Prostate gland (tissue), 2 donors: ENCODE measurements around the gene TBC1D21. TPM values are rescaled to one million over a fixed set of nuclear protein-coding genes. Genes with fewer than 3 reads are reported as not detected.

Experiments
- DNase-seq: peaks from one replicate; pipeline ENCODE4 v3.0.0-alpha.2; 2019; ENCODE audit warnings: low spot score
- H3K27ac ChIP-seq, 2 donors: fragments of 200-600 bp; sonication (generic); 2 replicates each; pipeline ENCODE4 v1.5.1; 2017 to 2019
- H3K27me3 ChIP-seq: fragments of 200-600 bp; sonication (generic); replicated peaks from 2 replicates; pipeline ENCODE4 v1.5.1; 2019; ENCODE audit not compliant: insufficient read depth
- H3K36me3 ChIP-seq, 2 donors: fragments of 200-600 bp; sonication (generic); 1 replicate in 1 of 2; 2 replicates in 1 of 2; pipeline versions ENCODE4 v1.5.1 to v1.8.1; 2017 to 2019
- H3K4me1 ChIP-seq: fragments of 200-600 bp; sonication (generic); replicated peaks from 2 replicates; pipeline ENCODE4 v1.5.1; 2019
- H3K4me3 ChIP-seq, 2 donors: fragments of 200-600 bp; sonication (generic); 2 replicates each; pipeline ENCODE4 v1.5.1; 2017 to 2019
- H3K9me3 ChIP-seq: fragments of 200-600 bp; sonication (generic); 2 replicates; pipeline ENCODE4 v1.5.1; 2017
- POLR2A ChIP-seq: fragments of 450-650 bp; IDR thresholded peaks from one replicate; pipeline ENCODE4 v1.6.1; 2016; ENCODE audit warnings: antibody characterized with exemption, mild to moderate bottlenecking
- POLR2AphosphoS5 ChIP-seq: sonication (generic); formaldehyde crosslinking; IDR thresholded peaks from one replicate; pipeline ENCODE4 v1.6.1; 2017; ENCODE audit warnings: antibody characterized with exemption
- WGBS: methylation state at CpG from one replicate; pipeline ENCODE4 v1.1.5; 2018; 5-methylcytosine and 5-hydroxymethylcytosine counted together
- intact Hi-C: fragments of 100-400 bp; cut with DNase I; formaldehyde crosslinking; loops from one replicate; pipeline ENCODE4 v1.14.2; 2022
- total RNA-seq, 2 donors: library from RNA; depleted of rRNA; stranded (reverse); fragments of >200 nt; gene quantifications; one replicate each; pipeline ENCODE4 v1.1.0, GENCODE V29; 2016
- TF ChIP-seq, protein P1 (sequence below), 4 experiments: fragments of 200-600 bp in 2 of 4; fragments of 450-650 bp in 2 of 4; sonication (generic) in 2 of 4; IDR thresholded peaks; 1 replicate in 3 of 4; 2 replicates in 1 of 4; pipeline ENCODE4 v1.5.1; 2016 to 2019; ENCODE audit warnings: antibody characterized with exemption in 4 of 4, mild to moderate bottlenecking in 2 of 4, moderate library complexity in 2 of 4

The TBC1D21 gene, protein sequence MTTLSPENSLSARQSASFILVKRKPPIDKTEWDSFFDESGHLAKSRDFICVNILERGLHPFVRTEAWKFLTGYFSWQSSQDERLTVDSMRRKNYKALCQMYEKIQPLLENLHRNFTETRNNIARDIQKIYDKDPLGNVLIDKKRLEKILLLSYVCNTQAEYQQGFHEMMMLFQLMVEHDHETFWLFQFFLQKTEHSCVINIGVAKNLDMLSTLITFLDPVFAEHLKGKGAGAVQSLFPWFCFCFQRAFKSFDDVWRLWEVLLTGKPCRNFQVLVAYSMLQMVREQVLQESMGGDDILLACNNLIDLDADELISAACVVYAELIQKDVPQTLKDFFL
- 1 to 10 TPM in 1 of 2 donors, not detected in 1; 1.4 TPM for total RNA-seq

DNA sequence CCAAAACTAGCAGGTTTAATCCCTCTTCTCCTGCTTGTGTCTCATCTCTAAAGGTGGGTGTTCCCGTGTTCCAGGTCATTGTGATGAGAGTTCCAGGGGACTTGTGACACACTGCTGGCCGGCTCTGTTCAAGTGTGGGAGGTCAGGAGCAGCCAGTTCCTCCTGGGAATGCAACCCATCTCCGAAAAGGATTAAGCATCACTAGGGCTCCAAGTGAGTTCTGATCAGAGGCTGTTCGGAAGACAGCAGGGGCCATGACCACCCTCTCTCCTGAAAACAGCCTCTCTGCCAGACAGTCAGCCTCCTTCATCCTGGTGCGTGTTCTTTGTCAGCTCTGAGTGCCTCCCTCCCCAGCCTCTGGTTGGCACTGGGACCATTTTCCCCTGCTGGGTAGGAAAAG is at the start of gene TBC1D21:
TSS of gene TBC1D21 (plus strand) at position 109 of the 400 bp plus-strand sequence. CDS start at position 255, 146 bp downstream.
- 76% methylated on average over 5 of the region's 5 CpGs for WGBS
- no peak within 1 kb of the TSS for H3K4me3 ChIP-seq
- no peaks in the 10 kb centered on the region for H3K9me3 ChIP-seq
- TF ChIP-seq, protein P1, sequence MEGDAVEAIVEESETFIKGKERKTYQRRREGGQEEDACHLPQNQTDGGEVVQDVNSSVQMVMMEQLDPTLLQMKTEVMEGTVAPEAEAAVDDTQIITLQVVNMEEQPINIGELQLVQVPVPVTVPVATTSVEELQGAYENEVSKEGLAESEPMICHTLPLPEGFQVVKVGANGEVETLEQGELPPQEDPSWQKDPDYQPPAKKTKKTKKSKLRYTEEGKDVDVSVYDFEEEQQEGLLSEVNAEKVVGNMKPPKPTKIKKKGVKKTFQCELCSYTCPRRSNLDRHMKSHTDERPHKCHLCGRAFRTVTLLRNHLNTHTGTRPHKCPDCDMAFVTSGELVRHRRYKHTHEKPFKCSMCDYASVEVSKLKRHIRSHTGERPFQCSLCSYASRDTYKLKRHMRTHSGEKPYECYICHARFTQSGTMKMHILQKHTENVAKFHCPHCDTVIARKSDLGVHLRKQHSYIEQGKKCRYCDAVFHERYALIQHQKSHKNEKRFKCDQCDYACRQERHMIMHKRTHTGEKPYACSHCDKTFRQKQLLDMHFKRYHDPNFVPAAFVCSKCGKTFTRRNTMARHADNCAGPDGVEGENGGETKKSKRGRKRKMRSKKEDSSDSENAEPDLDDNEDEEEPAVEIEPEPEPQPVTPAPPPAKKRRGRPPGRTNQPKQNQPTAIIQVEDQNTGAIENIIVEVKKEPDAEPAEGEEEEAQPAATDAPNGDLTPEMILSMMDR (IDR thresholded peaks at IDR 0.05), result no peak
- TF ChIP-seq POLR2AphosphoS5 (no peak), POLR2A (no peak)
- H3K27me3 ChIP-seq, result no peaks in the 10 kb centered on the region
- intact Hi-C loops, result loop anchor here (5.0 kb wide), 1 partner anchor 34 kb away; no protein-coding TSS in a partner anchor
- DNase-seq, result no peak
- H3K4me1 ChIP-seq, result no peaks in the 10 kb centered on the region
- H3K36me3 ChIP-seq, result no peaks in the 10 kb centered on the region
- no peak within 1 kb of the TSS for H3K27ac ChIP-seq

DNA sequence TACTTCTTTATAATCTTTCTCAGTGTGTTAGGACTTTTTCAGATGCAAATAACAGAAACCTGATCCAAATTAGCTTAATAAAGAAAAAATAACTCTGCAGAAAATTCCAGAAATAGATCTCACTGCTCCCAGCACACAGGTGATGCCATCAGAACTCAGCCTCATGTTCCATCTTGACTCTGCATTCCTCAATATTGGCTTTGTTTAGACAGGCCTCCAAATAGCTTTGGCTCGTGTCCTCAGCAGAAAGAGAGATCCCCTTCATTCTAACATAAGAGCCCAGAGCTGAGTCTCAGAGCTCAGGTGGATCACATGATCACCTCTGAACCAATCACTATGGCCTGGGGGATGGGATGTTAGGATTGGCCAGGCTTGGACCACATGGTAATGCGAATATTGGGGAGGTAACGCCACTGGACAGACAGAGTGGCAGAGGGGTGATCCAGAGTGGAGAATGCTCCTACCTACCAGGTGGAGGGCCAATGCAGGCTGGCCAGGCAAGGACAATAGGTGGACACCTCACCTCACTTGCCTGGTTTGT is 46.6 kb upstream of the TBC1D21 start:
- Histone ChIP-seq H3K9me3 (no peaks in the 10 kb centered on the region), H3K27ac (no peak overlapping the region), H3K27me3 (no peaks in the 10 kb centered on the region), H3K36me3 (no peaks in the 10 kb centered on the region), H3K4me3 (no peak overlapping the region), H3K4me1 (no peaks in the 10 kb centered on the region)
- WGBS, result 65% methylated on average over 3 of the region's 3 CpGs
- DNase-seq, result no peak
- TF ChIP-seq POLR2A (no peak), POLR2AphosphoS5 (peak; percentile 35)
- TF ChIP-seq, protein P1 (IDR thresholded peaks at IDR 0.05), result no peak
- intact Hi-C loops, result no loop called here

DNA sequence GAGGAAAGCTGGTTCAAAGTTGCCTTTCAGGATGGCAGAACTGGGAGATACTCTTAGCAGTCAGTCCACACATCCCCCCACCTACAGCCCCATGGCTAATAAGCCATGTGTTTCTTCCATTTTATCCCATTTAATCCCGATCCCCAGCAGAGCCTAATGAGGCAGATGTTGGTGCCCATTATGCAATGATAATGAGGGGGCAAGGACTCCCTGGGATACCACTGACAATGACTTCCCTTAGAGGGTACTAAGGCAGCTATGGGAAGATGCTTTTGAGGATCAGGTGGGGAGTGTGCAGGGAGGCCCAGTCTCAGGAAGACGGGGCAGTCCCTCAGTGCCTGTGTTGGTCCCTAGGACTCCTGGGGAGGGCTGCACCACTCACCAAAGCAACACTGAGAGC is 43.8 kb upstream of the TBC1D21 start:
- TF ChIP-seq, protein P1 (IDR thresholded peaks at IDR 0.05), result no peak
- no peak for TF ChIP-seq POLR2AphosphoS5
- no peak for TF ChIP-seq POLR2A
- no peak overlapping the region for H3K4me3 ChIP-seq
- no peaks in the 10 kb centered on the region for H3K4me1 ChIP-seq
- no peak overlapping the region for H3K27ac ChIP-seq
- H3K9me3 ChIP-seq, result no peaks in the 10 kb centered on the region
- no peaks in the 10 kb centered on the region for H3K27me3 ChIP-seq
- no peak for DNase-seq
- 56% methylated on average over 2 of the region's 2 CpGs for WGBS
- H3K36me3 ChIP-seq, result no peaks in the 10 kb centered on the region
- intact Hi-C loops, result no loop called here

DNA sequence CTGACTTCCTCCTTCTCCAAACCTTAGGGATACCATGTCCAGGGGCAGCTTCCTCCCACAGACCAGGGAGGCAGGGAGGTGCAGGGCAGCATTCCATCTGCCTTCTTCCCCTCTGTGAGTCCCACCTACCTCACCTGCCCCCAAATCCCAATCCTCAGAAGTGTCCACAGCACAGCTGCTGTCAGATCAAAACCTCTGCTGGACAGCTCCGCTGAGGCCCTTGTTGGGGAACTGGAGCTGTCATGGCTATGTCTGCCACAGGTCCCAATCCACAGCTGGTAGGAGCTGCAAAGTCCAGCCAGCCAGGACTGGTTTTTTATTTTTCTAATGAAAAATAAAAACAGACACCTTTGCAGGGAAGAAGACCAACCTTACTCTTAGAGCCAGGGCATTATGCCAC is 40.7 kb upstream of the TBC1D21 start:
- intact Hi-C loops, result no loop called here
- no peak for DNase-seq
- no peaks in the 10 kb centered on the region for H3K27me3 ChIP-seq

More for the DNA sequence above, 40.7 kb upstream of the TBC1D21 start:
- H3K4me3 ChIP-seq, result no peak overlapping the region
- no peaks in the 10 kb centered on the region for H3K9me3 ChIP-seq
- H3K36me3 ChIP-seq, result no peaks in the 10 kb centered on the region
- 36% methylated on average over 1 of the region's 1 CpG for WGBS
- no peak overlapping the region for H3K27ac ChIP-seq
- H3K4me1 ChIP-seq, result no peaks in the 10 kb centered on the region
- no peak for TF ChIP-seq POLR2A
- no peak for TF ChIP-seq POLR2AphosphoS5
- TF ChIP-seq, protein P1 (IDR thresholded peaks at IDR 0.05), result no peak
